ENCODE data around the gene CUL9.

CUL9 gene

GRCh38 chr6:43258180-43258579 lies 76.2 kb downstream of the CUL9 start:
- DNase-seq = no peak

GRCh38 chr6:43258807-43259686 lies 77.1 kb downstream of the CUL9 start:
- DNase-seq = no peak

- no peak for DNase-seq
Observed at GRCh38 chr6:43260791-43261190, 78.8 kb downstream of the CUL9 start.

GRCh38 chr6:43261198-43261597 lies 79.2 kb downstream of the CUL9 start:
- DNase-seq = no peak

DNA sequence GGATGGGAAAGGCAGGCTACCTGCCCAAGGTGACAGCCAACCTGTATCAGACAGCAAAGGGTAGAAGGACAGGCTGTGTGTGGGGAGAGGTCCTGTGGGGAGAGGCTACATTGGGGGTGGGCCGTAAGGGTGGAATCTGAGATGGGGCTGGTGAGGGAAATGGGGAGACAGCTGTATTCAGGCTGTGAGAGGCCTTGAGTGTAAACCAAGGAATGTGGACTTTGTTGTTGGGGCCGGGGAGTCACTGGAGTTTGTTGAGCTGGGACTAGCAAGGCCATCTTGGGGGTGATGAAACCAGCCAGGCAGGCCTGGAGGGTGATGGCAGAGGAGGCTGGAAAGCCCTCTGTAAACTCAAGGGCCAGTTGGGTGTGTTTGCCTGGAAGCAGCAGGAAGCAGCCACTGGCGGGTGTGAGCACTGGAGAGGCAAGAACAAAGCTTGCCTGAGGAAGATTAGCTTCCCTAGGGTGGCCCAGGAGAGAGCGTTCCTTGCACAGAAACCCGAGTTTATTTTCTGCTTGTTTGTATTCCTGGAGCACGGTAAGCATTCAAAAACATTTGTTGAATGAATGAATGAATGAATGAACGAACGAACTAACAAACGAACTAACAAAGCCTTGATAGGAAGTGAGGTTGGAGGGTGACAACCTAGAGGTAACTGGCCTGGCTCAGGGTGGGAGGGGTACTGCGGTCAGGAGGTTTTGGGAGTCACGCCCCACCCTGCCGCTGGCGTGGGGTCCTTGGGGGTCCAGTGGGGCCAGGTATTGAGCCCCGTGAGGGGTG lies 80.2 kb downstream of the CUL9 start:
- DNase-seq = no peak

DNA sequence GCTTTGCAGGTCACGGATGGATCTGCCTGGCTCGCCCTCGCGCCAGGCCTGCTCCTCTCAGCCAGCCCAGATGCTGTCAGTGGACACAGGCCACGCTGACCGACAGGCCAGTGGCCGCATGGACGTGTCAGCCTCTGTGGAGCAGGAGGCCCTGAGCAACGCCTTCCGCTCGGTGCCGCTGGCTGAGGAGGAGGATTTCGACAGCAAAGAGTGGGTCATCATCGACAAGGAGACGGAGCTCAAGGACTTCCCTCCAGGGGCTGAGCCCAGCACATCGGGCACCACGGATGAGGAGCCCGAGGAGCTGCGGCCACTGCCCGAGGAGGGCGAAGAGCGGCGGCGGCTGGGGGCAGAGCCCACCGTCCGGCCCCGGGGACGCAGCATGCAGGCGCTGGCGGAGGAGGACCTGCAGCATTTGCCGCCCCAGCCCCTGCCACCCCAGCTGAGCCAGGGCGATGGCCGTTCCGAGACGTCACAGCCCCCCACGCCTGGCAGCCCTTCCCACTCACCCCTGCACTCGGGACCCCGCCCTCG lies 80.9 kb downstream of the CUL9 start:
- no peak for DNase-seq

GRCh38 chr6:43263314-43264178 lies 81.5 kb downstream of the CUL9 start:
- DNase-seq = peak; percentile 78

DNA sequence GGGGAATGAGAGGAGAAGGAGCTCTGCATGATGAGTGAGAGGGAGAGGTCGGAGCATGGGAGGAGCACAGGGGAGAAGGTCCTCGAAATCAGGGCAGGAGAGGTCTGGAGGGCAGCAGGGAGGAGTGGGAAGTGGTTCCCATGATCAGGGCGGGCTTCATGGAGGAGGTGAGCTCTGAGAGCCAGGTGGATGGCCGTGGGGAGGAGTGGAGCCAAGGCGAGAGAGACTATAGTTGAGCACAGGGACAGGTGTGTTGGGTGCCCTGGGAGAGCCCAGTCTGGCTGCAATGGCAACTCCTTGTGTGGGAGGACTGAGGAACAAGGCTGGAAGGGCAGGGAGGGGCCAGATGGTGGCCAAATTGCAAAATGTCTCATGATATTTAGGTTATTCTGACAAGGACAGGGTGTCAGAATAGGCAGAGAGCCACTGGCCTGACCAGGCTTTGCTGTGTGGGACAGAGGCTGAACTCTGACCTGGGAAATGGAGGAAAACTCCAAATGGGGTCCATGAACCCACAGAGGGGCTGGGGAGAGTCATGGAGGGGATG lies 82.7 kb downstream of the CUL9 start:
- no peak for DNase-seq

GRCh38 chr6:43265564-43265963 lies 83.6 kb downstream of the CUL9 start:
- no peak for DNase-seq

DNA sequence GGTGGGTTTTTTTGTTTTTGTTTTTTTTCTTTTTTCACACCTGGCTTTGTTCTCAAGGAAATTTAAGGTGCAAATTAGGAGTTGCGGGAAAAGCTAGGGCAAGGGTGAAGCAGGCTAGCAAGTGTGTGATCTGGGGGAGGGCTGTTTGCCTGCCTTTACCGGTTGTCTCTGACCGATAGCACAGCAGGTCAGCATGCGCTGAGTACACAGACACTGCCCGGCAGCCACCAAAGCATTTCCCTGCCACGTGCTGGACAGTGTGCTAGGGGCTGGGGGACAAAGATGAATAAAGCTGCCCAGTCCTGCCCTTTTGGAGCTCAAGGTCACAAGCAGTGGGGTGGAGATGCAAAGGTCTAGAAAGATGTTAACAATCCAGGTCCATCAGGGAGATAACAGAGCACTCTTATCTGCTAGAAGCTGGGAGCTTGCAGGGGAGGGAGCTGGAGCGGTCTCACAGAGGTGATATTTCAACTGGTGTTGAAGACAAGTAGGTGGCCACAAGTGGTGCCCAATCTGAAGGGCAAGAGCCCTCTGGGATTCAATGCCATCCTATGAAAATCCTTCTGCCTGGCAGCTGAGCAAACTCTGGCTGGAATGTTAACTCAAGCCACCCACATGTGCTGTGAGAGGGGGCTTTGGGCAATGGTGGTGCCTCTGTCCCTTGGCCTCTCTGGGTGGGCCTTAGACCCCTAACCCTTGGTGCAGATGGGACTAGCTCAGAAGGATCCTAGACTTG lies 85.8 kb downstream of the CUL9 start:
- no peak for DNase-seq

- no peak for DNase-seq
Observed at GRCh38 chr6:43268355-43268700, 86.3 kb downstream of the CUL9 start.

DNA sequence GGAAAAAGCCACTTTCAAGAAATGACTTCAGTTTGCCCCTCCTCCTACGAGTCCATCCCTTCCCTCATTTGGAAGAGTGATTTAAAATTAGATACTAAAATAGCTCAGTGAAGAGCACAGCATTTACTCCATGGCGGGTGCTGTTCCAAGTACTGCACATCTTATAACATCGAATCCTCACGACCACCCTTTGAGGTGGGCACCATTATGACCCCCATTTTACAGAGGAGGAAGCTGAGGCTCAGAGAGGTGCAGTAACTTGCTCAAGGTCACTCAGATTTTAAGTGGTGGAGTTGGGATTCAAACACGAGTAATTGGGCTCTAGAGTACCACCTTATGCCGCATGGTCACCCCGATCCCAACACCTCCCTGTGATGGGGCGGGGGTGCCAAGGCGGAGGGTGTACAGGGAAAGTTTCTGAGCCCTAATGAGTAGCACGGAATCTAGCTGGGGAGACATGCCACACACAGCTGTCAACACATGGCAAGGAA lies 86.8 kb downstream of the CUL9 start:
- DNase-seq = no peak

DNA sequence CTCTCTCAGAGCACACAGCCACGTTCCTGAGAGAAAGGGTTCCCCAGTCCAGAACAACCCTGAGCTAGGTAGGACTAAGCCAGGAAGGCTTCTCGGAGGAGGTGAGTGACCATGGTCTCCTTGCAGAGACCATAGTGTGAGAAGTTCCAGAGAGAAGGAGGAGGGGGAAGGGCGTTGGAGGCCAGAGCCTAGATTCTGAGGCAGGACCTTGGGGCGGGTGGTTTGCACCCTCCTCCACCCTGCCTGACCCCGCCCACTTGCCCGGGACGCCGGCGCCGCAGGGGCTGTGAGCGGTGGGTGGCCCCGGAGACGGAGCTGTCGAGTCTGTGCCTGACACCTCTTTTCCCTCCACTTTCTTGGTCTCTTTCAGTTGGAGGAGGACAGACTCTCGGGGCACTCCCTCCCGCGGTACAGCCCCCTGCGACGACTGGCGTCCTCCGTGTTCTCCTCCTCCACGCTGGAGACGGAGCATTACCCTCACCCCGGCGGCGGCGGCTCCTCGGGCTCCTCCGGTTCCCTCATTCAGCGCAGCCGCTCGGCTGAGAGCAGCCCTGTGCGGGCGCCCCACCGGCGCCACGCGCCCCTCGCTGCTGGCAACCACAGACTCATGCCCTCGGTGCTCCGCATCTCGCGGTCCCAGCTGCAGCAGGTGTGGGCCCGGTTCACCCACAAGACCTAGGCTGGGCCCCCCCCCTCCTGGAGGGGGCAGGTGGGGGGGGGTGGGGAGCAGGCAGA lies 87.4 kb downstream of the CUL9 start:
- peak; percentile 30 to 44 for DNase-seq

DNA sequence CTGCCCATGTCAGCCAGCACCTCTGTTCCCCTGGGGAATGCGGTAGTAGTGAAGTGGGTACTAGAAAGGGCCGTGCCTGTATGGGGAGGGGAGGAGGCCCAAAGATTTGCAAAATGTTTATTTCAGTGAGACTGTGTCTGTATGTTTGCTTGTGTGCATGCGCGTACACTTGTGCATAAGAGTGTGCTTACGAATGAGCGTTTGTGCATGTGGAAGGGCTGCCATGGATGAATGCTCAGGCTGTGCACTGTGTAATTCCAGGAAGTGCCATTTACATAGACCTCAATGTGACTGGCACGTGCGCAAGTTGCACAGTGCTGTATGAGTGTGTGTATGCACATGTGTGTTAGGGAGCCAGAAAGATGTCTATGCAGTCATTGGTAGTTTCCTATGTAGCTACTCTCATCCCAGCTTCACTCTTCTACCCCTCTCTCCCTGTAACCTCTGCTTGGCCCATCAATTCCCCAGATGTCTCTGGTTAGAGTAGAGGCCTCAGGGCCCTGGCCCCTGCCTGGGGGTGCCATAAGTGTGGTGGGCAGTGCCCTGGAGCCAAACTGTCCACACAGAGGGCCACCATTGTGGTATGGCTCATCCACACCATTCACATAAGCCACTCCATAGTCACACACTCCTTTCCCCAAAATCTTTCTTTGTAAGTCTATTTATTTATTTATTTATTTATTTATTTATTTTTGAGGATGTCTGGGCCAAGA lies 89.3 kb downstream of the CUL9 start:
- DNase-seq = peak in 1 of 2 donors; percentile 4

- DNase-seq = no peak
Observed at GRCh38 chr6:43271944-43272343, 89.9 kb downstream of the CUL9 start.

DNA sequence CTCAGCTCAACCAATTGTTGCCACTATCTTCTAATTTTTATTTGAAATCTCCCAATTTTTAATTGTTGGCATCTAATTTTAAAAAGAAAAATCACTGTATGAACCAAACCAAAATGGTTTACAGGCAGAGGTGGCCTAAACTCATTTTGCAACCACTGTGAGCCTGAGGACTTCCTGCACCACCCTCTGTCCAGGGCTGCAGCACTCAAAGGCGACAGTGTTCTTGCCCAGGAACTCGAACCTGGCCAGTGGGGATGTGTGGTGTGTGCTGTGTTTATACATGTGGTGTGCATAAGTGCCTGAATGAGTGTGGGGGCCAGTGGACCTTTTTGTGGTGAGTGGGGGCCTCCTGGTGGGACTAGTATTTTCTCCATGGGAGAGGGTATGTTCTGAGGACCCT lies 91.7 kb downstream of the CUL9 start:
- no peak for DNase-seq

Data from CD4-positive, alpha-beta T cell treated with Interleukin-1 beta for 1 hour (primary cell).